Type B pancreatic cell (in vitro differentiated cells): ENCODE data around the gene OR5AU1. TPM values are rescaled to one million over a fixed set of nuclear protein-coding genes. Genes with fewer than 3 reads are reported as not detected.

Source experiments
- DNase-seq: peaks from one replicate; pipeline ENCODE4 v3.0.0; 2021; ENCODE audit warnings: mixed read lengths; ENCODE audit not compliant: unreplicated experiment; ENCODE audit errors: extremely low spot score
- H3K27ac Mint-ChIP-seq: 2 replicates; pipeline ENCODE4 v1.8.0; 2021; ENCODE audit warnings: mild to moderate bottlenecking, mixed read lengths
- H3K27me3 Mint-ChIP-seq: 2 replicates; pipeline ENCODE4 v1.8.0; 2021; ENCODE audit warnings: mixed read lengths
- H3K36me3 Mint-ChIP-seq: 2 replicates; pipeline ENCODE4 v1.8.0; 2021; ENCODE audit warnings: mixed read lengths
- H3K4me1 Mint-ChIP-seq: one replicate; pipeline ENCODE4 v1.8.0; 2021; ENCODE audit warnings: mixed read lengths; ENCODE audit not compliant: unreplicated experiment
- H3K4me3 Mint-ChIP-seq: 2 replicates; pipeline ENCODE4 v1.8.0; 2021; ENCODE audit warnings: mild to moderate bottlenecking, mixed read lengths
- H3K9me3 Mint-ChIP-seq: 2 replicates; pipeline ENCODE4 v1.8.0; 2021; ENCODE audit warnings: mixed read lengths
- long read RNA-seq: library from polyadenylated mRNA; unstranded; transcript quantifications from one replicate; pipeline ENCODE4 v2.0.0, GENCODE V29; 2020
- total RNA-seq: library from RNA; stranded (reverse); gene quantifications from 2 replicates; pipeline ENCODE4 v1.2.1, GENCODE V29; 2021; ENCODE audit warnings: low replicate concordance
- TF ChIP-seq, protein P1 (sequence below): fragments of 200-600 bp; sonication (generic); conservative IDR thresholded peaks from 2 replicates; pipeline ENCODE4 v1.5.0; 2021; ENCODE audit warnings: antibody characterized with exemption, mild to moderate bottlenecking

Gene OR5AU1
- 0.17 TPM in 1 of 2 replicates, not detected in the other for total RNA-seq
- long read RNA-seq = 0 reads

- Mint-ChIP-seq H3K27me3 (peaks cover 18% of the 10 kb centered on the region), H3K36me3 (no peaks in the 10 kb centered on the region), H3K4me3 (no peak within 1 kb of the TSS), H3K27ac (no peak within 1 kb of the TSS), H3K4me1 (no peaks in the 10 kb centered on the region), H3K9me3 (no peaks in the 10 kb centered on the region)
- TF ChIP-seq, protein P1, sequence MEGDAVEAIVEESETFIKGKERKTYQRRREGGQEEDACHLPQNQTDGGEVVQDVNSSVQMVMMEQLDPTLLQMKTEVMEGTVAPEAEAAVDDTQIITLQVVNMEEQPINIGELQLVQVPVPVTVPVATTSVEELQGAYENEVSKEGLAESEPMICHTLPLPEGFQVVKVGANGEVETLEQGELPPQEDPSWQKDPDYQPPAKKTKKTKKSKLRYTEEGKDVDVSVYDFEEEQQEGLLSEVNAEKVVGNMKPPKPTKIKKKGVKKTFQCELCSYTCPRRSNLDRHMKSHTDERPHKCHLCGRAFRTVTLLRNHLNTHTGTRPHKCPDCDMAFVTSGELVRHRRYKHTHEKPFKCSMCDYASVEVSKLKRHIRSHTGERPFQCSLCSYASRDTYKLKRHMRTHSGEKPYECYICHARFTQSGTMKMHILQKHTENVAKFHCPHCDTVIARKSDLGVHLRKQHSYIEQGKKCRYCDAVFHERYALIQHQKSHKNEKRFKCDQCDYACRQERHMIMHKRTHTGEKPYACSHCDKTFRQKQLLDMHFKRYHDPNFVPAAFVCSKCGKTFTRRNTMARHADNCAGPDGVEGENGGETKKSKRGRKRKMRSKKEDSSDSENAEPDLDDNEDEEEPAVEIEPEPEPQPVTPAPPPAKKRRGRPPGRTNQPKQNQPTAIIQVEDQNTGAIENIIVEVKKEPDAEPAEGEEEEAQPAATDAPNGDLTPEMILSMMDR = no peak
- DNase-seq = no peak
Observed at GRCh38 chr14:21155963-21156362, at the start of gene OR5AU1. OR5AU1 (minus strand) TSS chr14:21156063; CDS start chr14:21155872, 191 bp downstream.

- DNase-seq = no peak
- TF ChIP-seq, protein P1 = no peak
- no peaks in the 10 kb centered on the region for H3K9me3 Mint-ChIP-seq
- H3K27me3 Mint-ChIP-seq = no peaks in the 10 kb centered on the region
- H3K27ac Mint-ChIP-seq = peak overlapping the region; percentile 25
- no peak overlapping the region for H3K4me3 Mint-ChIP-seq
- peaks cover 17% of the 10 kb centered on the region for H3K4me1 Mint-ChIP-seq
- H3K36me3 Mint-ChIP-seq = peaks cover 50% of the 10 kb centered on the region
Observed at GRCh38 chr14:21205026-21205677, 49.3 kb upstream of the OR5AU1 start.

DNA sequence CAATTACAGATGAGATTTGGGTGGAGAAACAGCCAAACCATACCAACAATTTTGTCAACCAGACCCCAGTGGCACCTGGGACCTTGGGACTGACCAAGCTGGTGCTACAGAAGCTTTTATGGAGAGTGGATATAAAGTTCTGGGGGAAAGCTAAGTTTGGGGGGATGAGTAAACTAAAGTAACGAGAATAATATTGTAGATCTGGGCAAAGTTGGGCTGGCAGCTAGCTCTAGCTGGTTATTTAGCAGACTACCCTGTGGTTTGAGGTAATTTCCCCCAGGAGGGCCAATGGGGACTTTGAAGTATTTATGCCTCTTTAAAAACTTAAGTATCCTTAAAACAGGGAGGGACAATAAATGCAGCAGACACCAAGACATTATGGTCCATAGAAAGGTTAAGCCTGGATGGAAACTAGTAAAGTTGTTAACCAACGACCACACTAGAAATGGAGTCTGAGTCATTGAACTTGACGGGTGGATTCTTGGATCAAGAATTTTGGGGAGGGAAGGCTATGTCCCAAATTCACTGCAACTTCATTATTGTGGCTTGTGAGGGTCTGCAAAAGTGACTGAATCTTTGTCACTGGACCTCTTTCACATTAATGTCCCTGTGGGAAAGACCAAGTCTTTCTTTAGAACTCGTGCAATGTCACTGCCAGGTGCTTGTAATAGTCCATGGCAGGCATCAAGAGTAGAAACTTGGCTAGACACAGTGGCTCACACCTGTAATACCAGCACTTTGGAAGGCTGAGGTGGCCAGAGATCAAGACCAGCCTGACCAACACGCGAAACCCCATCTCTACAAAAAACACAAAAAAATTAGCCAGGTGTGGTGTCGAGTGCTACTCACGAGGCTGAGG, 48.5 kb upstream of the OR5AU1 start:
- TF ChIP-seq, protein P1 = no peak
- H3K4me3 Mint-ChIP-seq = no peak overlapping the region
- no peaks in the 10 kb centered on the region for H3K27me3 Mint-ChIP-seq
- peaks cover 17% of the 10 kb centered on the region for H3K4me1 Mint-ChIP-seq
- no peaks in the 10 kb centered on the region for H3K9me3 Mint-ChIP-seq
- H3K27ac Mint-ChIP-seq = no peak overlapping the region
- peaks cover 43% of the 10 kb centered on the region for H3K36me3 Mint-ChIP-seq
- DNase-seq = no peak

DNA sequence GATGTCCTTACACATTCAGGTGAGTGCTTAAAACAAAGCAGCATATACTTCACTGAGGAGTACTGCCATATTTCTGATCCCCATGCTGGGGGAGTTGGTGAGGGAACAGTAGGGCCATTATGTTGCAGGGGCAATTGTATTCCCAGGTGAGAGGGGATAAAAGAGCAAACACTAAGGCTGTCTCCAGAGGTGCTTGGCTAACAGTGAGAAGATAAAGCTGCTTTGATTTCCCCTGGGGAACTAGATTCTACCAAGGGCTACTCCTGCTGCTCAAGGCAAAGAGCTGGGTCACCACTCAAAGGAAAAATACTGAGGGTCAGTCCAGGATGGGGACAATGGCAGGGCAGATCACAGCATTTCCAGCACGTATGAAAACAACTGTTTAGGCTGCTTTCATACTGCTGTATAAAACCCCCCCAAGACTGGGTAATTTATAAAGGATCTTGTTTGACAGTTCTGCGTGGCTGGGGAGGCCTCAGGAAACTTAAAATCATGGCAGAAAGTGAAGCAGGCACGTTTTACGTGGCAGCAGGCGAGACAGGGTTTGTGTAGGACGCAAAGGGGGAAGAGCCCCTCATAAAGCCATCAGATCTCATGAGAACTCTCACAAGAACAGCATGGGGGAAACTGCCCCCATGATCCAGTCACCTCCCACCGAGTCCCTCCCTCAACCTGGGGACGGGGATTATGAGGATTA, 47.8 kb upstream of the OR5AU1 start:
- no peaks in the 10 kb centered on the region for H3K9me3 Mint-ChIP-seq
- peaks cover 40% of the 10 kb centered on the region for H3K36me3 Mint-ChIP-seq
- H3K4me1 Mint-ChIP-seq = peaks cover 17% of the 10 kb centered on the region
- H3K4me3 Mint-ChIP-seq = no peak overlapping the region
- DNase-seq = no peak
- TF ChIP-seq, protein P1 = no peak
- no peak overlapping the region for H3K27ac Mint-ChIP-seq
- no peaks in the 10 kb centered on the region for H3K27me3 Mint-ChIP-seq

DNA sequence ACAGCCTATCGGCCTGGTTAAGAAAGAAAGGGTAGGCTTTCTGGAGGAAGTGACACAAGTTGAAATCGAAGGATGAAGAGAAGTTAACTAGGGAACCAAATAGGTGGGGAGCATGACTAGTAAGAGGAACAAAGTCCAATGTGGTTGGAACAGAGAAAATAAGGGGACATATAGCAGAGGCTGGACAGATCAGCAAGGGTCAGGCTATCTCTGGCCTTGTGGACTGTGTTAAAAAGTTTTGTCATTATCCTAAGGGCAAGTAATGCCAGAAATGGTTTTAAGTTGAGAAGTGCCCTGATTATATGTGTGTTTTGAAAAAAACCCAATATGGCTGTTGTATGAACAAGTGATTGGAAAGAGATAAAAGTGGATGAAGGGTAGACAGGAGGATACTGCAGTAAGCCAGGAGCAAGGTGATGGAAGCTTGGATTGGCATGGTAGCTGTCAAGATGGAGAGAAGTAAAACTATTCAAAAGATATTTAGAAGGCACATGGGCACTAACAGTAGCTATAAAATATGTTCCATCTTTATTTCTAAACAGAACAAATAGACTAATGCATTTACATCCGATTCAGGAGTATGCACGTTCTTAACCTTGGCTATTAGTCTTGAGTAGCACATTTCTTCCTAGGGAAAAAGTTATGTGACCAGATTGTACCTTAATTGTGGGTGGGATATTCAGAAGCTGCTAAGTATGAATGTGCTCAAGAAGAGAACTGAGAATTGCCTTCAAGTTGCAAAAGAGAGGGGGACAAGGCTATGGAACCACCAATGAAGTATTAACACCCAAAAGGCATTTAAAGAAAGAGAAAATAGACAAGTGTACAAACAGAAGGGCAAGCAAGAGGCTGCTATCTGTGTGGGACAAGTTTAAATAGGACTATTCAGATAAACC, 46.8 kb upstream of the OR5AU1 start:
- Mint-ChIP-seq H3K36me3 (peaks cover 32% of the 10 kb centered on the region), H3K27ac (no peak overlapping the region), H3K9me3 (peaks cover 4% of the 10 kb centered on the region), H3K27me3 (no peaks in the 10 kb centered on the region), H3K4me3 (no peak overlapping the region), H3K4me1 (peaks cover 17% of the 10 kb centered on the region)
- TF ChIP-seq, protein P1 = no peak
- DNase-seq = no peak
